Measurements from ENCODE around the gene CALM1.

CALM1 gene

GRCh38 chr14:90426663-90427062, 29.8 kb downstream of the CALM1 start (continued):
- TF ChIP-seq MEIS1 (CRISPR knock-in tag; IDR thresholded peaks at IDR 0.05; ENCODE audit: borderline replicate concordance) (no peak), FEZF1 (tag by site-specific recombination; IDR thresholded peaks at IDR 0.05) (no peak), ZNF521 (tag by site-specific recombination; IDR thresholded peaks at IDR 0.05) (no peak), ZNF518A (tag by site-specific recombination; conservative IDR thresholded peaks at IDR 0.05; ENCODE audit: low read depth) (no peak), INSM2 (tag by site-specific recombination; IDR thresholded peaks at IDR 0.05) (no peak), ZNF433 (tag by site-specific recombination; IDR thresholded peaks at IDR 0.05; ENCODE audit: low read depth) (no peak), ZNF677 (tag by site-specific recombination; IDR thresholded peaks at IDR 0.05) (no peak), ZNF610 (tag by site-specific recombination; IDR thresholded peaks at IDR 0.05; ENCODE audit: borderline replicate concordance) (no peak), ZSCAN23 (tag by site-specific recombination; IDR thresholded peaks at IDR 0.05) (no peak), GLIS2 (tag by site-specific recombination; IDR thresholded peaks at IDR 0.05) (no peak), PRDM10 (tag by site-specific recombination; IDR thresholded peaks at IDR 0.05) (peak; percentile 37; the same call in 1 of the 2 replicates), ZNF292 (tag by site-specific recombination; IDR thresholded peaks at IDR 0.05; ENCODE audit: borderline replicate concordance, low read depth) (no peak), ZNF335 (tag by site-specific recombination; conservative IDR thresholded peaks at IDR 0.05) (no peak), PRDM4 (tag by site-specific recombination; IDR thresholded peaks at IDR 0.05) (no peak), ZNF404 (tag by site-specific recombination; IDR thresholded peaks at IDR 0.05) (no peak), REST (tag by site-specific recombination; IDR thresholded peaks at IDR 0.05) (no peak), ZNF394 (tag by site-specific recombination; IDR thresholded peaks at IDR 0.05; ENCODE audit: borderline replicate concordance) (peak; percentile 89), ZNF791 (tag by site-specific recombination; IDR thresholded peaks at IDR 0.05) (no peak), ZNF391 (tag by site-specific recombination; IDR thresholded peaks at IDR 0.05; ENCODE audit: borderline replicate concordance, low read depth) (no peak), ZFP3 (tag by site-specific recombination; IDR thresholded peaks at IDR 0.05; ENCODE audit: low read depth) (no peak), ZNF560 (tag by site-specific recombination; IDR thresholded peaks at IDR 0.05; ENCODE audit: borderline replicate concordance) (no peak), ZNF366 (tag by site-specific recombination; conservative IDR thresholded peaks at IDR 0.05) (peak; percentile 63; the same call in 1 of the 2 replicates), ZNF785 (tag by site-specific recombination; IDR thresholded peaks at IDR 0.05) (no peak), SALL2 (tag by site-specific recombination; IDR thresholded peaks at IDR 0.05; ENCODE audit: borderline replicate concordance) (no peak)

Measured in HEK293 (cell line).